Left lung (tissue), 10 donors: ENCODE results near the gene CWF19L2. TPM values are rescaled to one million over a fixed set of nuclear protein-coding genes. Genes with fewer than 3 reads are reported as not detected.

Source experiments
- ATAC-seq: fragments of 200-7000 bp; cut with Tn5 transposase; one replicate; pipeline ENCODE4 v1.9.1; 2020; ENCODE audit warnings: moderate library complexity
- DNase-seq, 4 donors: peaks; one replicate each; pipeline ENCODE4 v3.0.0-alpha.2; 2013 to 2020
- H3K27ac ChIP-seq, 2 donors: fragments of 200-600 bp; sonication (generic) in 1 of 2; one replicate each; pipeline versions ENCODE4 v1.5.0 to v1.8.0; 2020 to 2021
- H3K27me3 ChIP-seq, 2 donors: fragments of 200-600 bp; sonication (generic) in 1 of 2; one replicate each; pipeline versions ENCODE4 v1.5.0 to v1.8.0; 2020 to 2021
- H3K36me3 ChIP-seq, 2 donors: fragments of 200-600 bp; sonication (generic) in 1 of 2; one replicate each; pipeline versions ENCODE4 v1.5.0 to v1.8.0; 2020 to 2021
- H3K4me1 ChIP-seq, 2 donors: fragments of 200-600 bp; one replicate each; pipeline ENCODE4 v1.8.0; 2021
- H3K4me3 ChIP-seq, 2 donors: fragments of 200-600 bp; sonication (generic) in 1 of 2; one replicate each; pipeline versions ENCODE4 v1.5.0 to v1.8.0; 2020 to 2021; ENCODE audit warnings: mild to moderate bottlenecking in 1 of 2
- H3K9me3 ChIP-seq, 2 donors: fragments of 200-600 bp; sonication (generic) in 1 of 2; one replicate each; pipeline versions ENCODE4 v1.5.0 to v1.8.0; 2020 to 2021
- CTCF ChIP-seq, 2 donors: fragments of 200-600 bp; sonication (generic) in 1 of 2; IDR thresholded peaks; one replicate each; pipeline versions ENCODE4 v1.5.0 to v1.8.0; 2021; ENCODE audit warnings: antibody characterized with exemption in 2 of 2
- intact Hi-C, 2 donors: fragments of 100-400 bp; cut with DNase I; formaldehyde crosslinking; loops; one replicate each; pipeline versions ENCODE4 v1.11.2 to v1.14.2; 2022
- polyA plus RNA-seq, 6 donors: library from polyadenylated mRNA; unstranded; fragments of 120-200 nt; gene quantifications; one replicate each; pipeline ENCODE4 v1.2.1, GENCODE V29; 2013; ENCODE audit not compliant: insufficient read length in 6 of 6
- total RNA-seq, 2 donors: library from RNA; stranded (reverse); fragmentation: NEBNext Ultra II Directional; extraction: Animal tissue kit (Norgen Biotek cat#: 25700); gene quantifications; one replicate each; pipeline ENCODE4 v1.2.1, GENCODE V29; 2021
- donor health status: DM: no; HTN: yes; CAD: no.
- donor health status: DM: no; HTN: no; CAD: no.

CWF19L2 gene
- total and polyA plus RNA-seq, 8 donors: 11.0 to 25.4 (median 20.0) TPM

- no peak for TF ChIP-seq CTCF (IDR thresholded peaks at IDR 0.05)
- H3K27me3 ChIP-seq: no peaks in the 10 kb centered on the region
- intact Hi-C loops: no loop called here
Measured at GRCh38 chr11:107359701-107360100, 97.9 kb downstream of the CWF19L2 start.

GRCh38 chr11:107357877-107358276 lies 99.7 kb downstream of the CWF19L2 start:
- Histone ChIP-seq H3K9me3 (peaks cover 0 to 4% of the 10 kb centered on the region in 2 donors), H3K27me3 (no peaks in the 10 kb centered on the region), H3K36me3 (peaks cover 0 to 4% of the 10 kb centered on the region in 2 donors), H3K4me1 (no peaks in the 10 kb centered on the region), H3K4me3 (no peak overlapping the region), H3K27ac (no peak overlapping the region)
- intact Hi-C loops: no loop called here
- DNase-seq (no peak), ATAC-seq (no peak)
- TF ChIP-seq CTCF (IDR thresholded peaks at IDR 0.05): no peak

More at GRCh38 chr11:107359701-107360100, 97.9 kb downstream of the CWF19L2 start:
- no peak for DNase-seq
- ATAC-seq: no peak
- no peak overlapping the region for H3K27ac ChIP-seq
- peaks cover 0 to 4% of the 10 kb centered on the region in 2 donors for H3K9me3 ChIP-seq
- H3K4me1 ChIP-seq: no peaks in the 10 kb centered on the region
- H3K4me3 ChIP-seq: no peak overlapping the region
- H3K36me3 ChIP-seq: peaks cover 0 to 4% of the 10 kb centered on the region in 2 donors

GRCh38 chr11:107354780-107355179 lies 102.8 kb downstream of the CWF19L2 start:
- intact Hi-C loops: no loop called here
- H3K36me3 ChIP-seq: peaks cover 0 to 10% of the 10 kb centered on the region in 2 donors
- H3K27ac ChIP-seq: no peak overlapping the region
- H3K9me3 ChIP-seq: no peaks in the 10 kb centered on the region
- H3K4me3 ChIP-seq: no peak overlapping the region
- TF ChIP-seq CTCF (IDR thresholded peaks at IDR 0.05): no peak
- H3K4me1 ChIP-seq: no peaks in the 10 kb centered on the region
- DNase-seq (no peak), ATAC-seq (no peak)
- H3K27me3 ChIP-seq: no peaks in the 10 kb centered on the region

GRCh38 chr11:107337917-107338316 lies 119.7 kb downstream of the CWF19L2 start:
- DNase-seq: no peak
- H3K27me3 ChIP-seq: no peaks in the 10 kb centered on the region
- intact Hi-C loops: no loop called here
- no peak overlapping the region for H3K4me3 ChIP-seq
- no peaks in the 10 kb centered on the region for H3K4me1 ChIP-seq
- no peak for ATAC-seq
- H3K9me3 ChIP-seq: no peaks in the 10 kb centered on the region
- no peak overlapping the region for H3K27ac ChIP-seq
- peaks cover 0 to 6% of the 10 kb centered on the region in 2 donors for H3K36me3 ChIP-seq
- TF ChIP-seq CTCF (IDR thresholded peaks at IDR 0.05): no peak

- DNase-seq (no peak), ATAC-seq (no peak)
- no peak overlapping the region for H3K27ac ChIP-seq
- H3K4me1 ChIP-seq: no peaks in the 10 kb centered on the region
- H3K36me3 ChIP-seq: peaks cover 0 to 29% of the 10 kb centered on the region in 2 donors
- intact Hi-C loops: no loop called here
- no peaks in the 10 kb centered on the region for H3K27me3 ChIP-seq
- no peak for TF ChIP-seq CTCF (IDR thresholded peaks at IDR 0.05)
- no peaks in the 10 kb centered on the region for H3K9me3 ChIP-seq
- H3K4me3 ChIP-seq: no peak overlapping the region
Measured at GRCh38 chr11:107331728-107332127, 125.9 kb downstream of the CWF19L2 start.
